ENCODE data around the gene CYP4F12.

GRCh38 chr19:15740785-15741184 lies 67.9 kb downstream of the CYP4F12 start:
- TF ChIP-seq CTCF (conservative IDR thresholded peaks at IDR 0.05; ENCODE audit: low read depth, low read length) (no peak), EZH2 (IDR thresholded peaks at IDR 0.05; ENCODE audit: low read length, unreplicated experiment) (no peak)
